Stimulated activated memory B cell treated with anti-CD40 and anti-IgM and Interleukin-4, amounts not matched to agents 10 μg/mL and 1 μg/mL and 100 μg/mL, for 72 hours (primary cell): Measurements from ENCODE around the gene FBN2.

Experiments
- ATAC-seq: fragments of 150-1000 bp; cut with Tn5 transposase; 2 replicates; pipeline ENCODE4 v1.10.0; 2021
- H3K27ac Mint-ChIP-seq: one replicate; pipeline ENCODE4 v1.8.0; 2022; ENCODE audit warnings: mild to moderate bottlenecking, mixed read lengths
- H3K27me3 Mint-ChIP-seq: one replicate; pipeline ENCODE4 v1.8.0; 2022; ENCODE audit warnings: mixed read lengths
- H3K36me3 Mint-ChIP-seq: one replicate; pipeline ENCODE4 v1.8.0; 2022; ENCODE audit warnings: mixed read lengths
- H3K4me1 Mint-ChIP-seq: one replicate; pipeline ENCODE4 v1.8.0; 2022; ENCODE audit warnings: mixed read lengths
- H3K4me3 Mint-ChIP-seq: one replicate; pipeline ENCODE4 v1.8.0; 2022; ENCODE audit warnings: mild to moderate bottlenecking, moderate library complexity, mixed read lengths
- H3K9me3 Mint-ChIP-seq: one replicate; pipeline ENCODE4 v1.8.0; 2022; ENCODE audit warnings: mixed read lengths

FBN2 gene

GRCh38 chr5:128264564-128265360 lies 273.3 kb downstream of the FBN2 start:
- Mint-ChIP-seq H3K27ac (no peak overlapping the region), H3K9me3 (peaks cover 3% of the 10 kb centered on the region), H3K27me3 (no peaks in the 10 kb centered on the region), H3K36me3 (no peaks in the 10 kb centered on the region), H3K4me1 (no peaks in the 10 kb centered on the region), H3K4me3 (no peak overlapping the region)
- ATAC-seq: no peak

- Mint-ChIP-seq H3K9me3 (peaks cover 3% of the 10 kb centered on the region), H3K27me3 (no peaks in the 10 kb centered on the region), H3K4me3 (no peak overlapping the region), H3K4me1 (no peaks in the 10 kb centered on the region), H3K27ac (no peak overlapping the region), H3K36me3 (no peaks in the 10 kb centered on the region)
- ATAC-seq: no peak
Observed at GRCh38 chr5:128263357-128263756, 274.7 kb downstream of the FBN2 start.

- Mint-ChIP-seq H3K27me3 (no peaks in the 10 kb centered on the region), H3K4me1 (no peaks in the 10 kb centered on the region), H3K27ac (no peak overlapping the region), H3K36me3 (no peaks in the 10 kb centered on the region), H3K4me3 (no peak overlapping the region), H3K9me3 (peaks cover 3% of the 10 kb centered on the region)
- no peak for ATAC-seq
Observed at GRCh38 chr5:128262911-128263310, 275.1 kb downstream of the FBN2 start.

GRCh38 chr5:128259607-128260021 lies 278.4 kb downstream of the FBN2 start:
- Mint-ChIP-seq H3K27ac (no peak overlapping the region), H3K4me3 (no peak overlapping the region), H3K36me3 (no peaks in the 10 kb centered on the region), H3K27me3 (no peaks in the 10 kb centered on the region), H3K9me3 (no peaks in the 10 kb centered on the region), H3K4me1 (no peaks in the 10 kb centered on the region)
- ATAC-seq: no peak

GRCh38 chr5:128258372-128258771 lies 279.7 kb downstream of the FBN2 start:
- ATAC-seq: no peak
- Mint-ChIP-seq H3K27me3 (no peaks in the 10 kb centered on the region), H3K4me3 (no peak overlapping the region), H3K36me3 (no peaks in the 10 kb centered on the region), H3K4me1 (no peaks in the 10 kb centered on the region), H3K27ac (no peak overlapping the region), H3K9me3 (no peaks in the 10 kb centered on the region)

GRCh38 chr5:128257076-128257475 lies 281.0 kb downstream of the FBN2 start:
- H3K27me3 Mint-ChIP-seq: no peaks in the 10 kb centered on the region
- H3K4me1 Mint-ChIP-seq: no peaks in the 10 kb centered on the region
- no peak overlapping the region for H3K27ac Mint-ChIP-seq
- ATAC-seq: no peak
- no peaks in the 10 kb centered on the region for H3K9me3 Mint-ChIP-seq
- no peak overlapping the region for H3K4me3 Mint-ChIP-seq
- H3K36me3 Mint-ChIP-seq: no peaks in the 10 kb centered on the region

GRCh38 chr5:128254789-128255188 lies 283.3 kb downstream of the FBN2 start:
- no peak for ATAC-seq
- Mint-ChIP-seq H3K27me3 (no peaks in the 10 kb centered on the region), H3K27ac (no peak overlapping the region), H3K4me1 (no peaks in the 10 kb centered on the region), H3K4me3 (no peak overlapping the region), H3K36me3 (no peaks in the 10 kb centered on the region), H3K9me3 (no peaks in the 10 kb centered on the region)

- Mint-ChIP-seq H3K4me3 (no peak overlapping the region), H3K27ac (no peak overlapping the region), H3K36me3 (no peaks in the 10 kb centered on the region)
Observed at GRCh38 chr5:128253880-128254279, 284.2 kb downstream of the FBN2 start.

GRCh38 chr5:128253161-128253560 lies 284.9 kb downstream of the FBN2 start:
- Mint-ChIP-seq H3K4me3 (no peak overlapping the region), H3K36me3 (no peaks in the 10 kb centered on the region), H3K9me3 (no peaks in the 10 kb centered on the region), H3K4me1 (no peaks in the 10 kb centered on the region), H3K27me3 (no peaks in the 10 kb centered on the region), H3K27ac (no peak overlapping the region)
- no peak for ATAC-seq

More at GRCh38 chr5:128253880-128254279, 284.2 kb downstream of the FBN2 start:
- Mint-ChIP-seq H3K9me3 (no peaks in the 10 kb centered on the region), H3K4me1 (no peaks in the 10 kb centered on the region), H3K27me3 (no peaks in the 10 kb centered on the region)
- ATAC-seq: no peak

GRCh38 chr5:128252756-128253155 lies 285.3 kb downstream of the FBN2 start:
- no peak for ATAC-seq
- Mint-ChIP-seq H3K4me3 (no peak overlapping the region), H3K27ac (no peak overlapping the region), H3K27me3 (no peaks in the 10 kb centered on the region), H3K36me3 (no peaks in the 10 kb centered on the region), H3K9me3 (no peaks in the 10 kb centered on the region), H3K4me1 (no peaks in the 10 kb centered on the region)

GRCh38 chr5:128252196-128252595 lies 285.8 kb downstream of the FBN2 start:
- no peak overlapping the region for H3K4me3 Mint-ChIP-seq
- no peaks in the 10 kb centered on the region for H3K36me3 Mint-ChIP-seq
- no peaks in the 10 kb centered on the region for H3K9me3 Mint-ChIP-seq
- no peak for ATAC-seq
- H3K27me3 Mint-ChIP-seq: no peaks in the 10 kb centered on the region
- H3K27ac Mint-ChIP-seq: no peak overlapping the region
- H3K4me1 Mint-ChIP-seq: no peaks in the 10 kb centered on the region

GRCh38 chr5:128245974-128246373 lies 292.1 kb downstream of the FBN2 start:
- H3K9me3 Mint-ChIP-seq: peaks cover 3% of the 10 kb centered on the region
- H3K4me3 Mint-ChIP-seq: no peak overlapping the region
- no peak for ATAC-seq
- H3K27ac Mint-ChIP-seq: no peak overlapping the region
- no peaks in the 10 kb centered on the region for H3K27me3 Mint-ChIP-seq
- H3K4me1 Mint-ChIP-seq: no peaks in the 10 kb centered on the region
- no peaks in the 10 kb centered on the region for H3K36me3 Mint-ChIP-seq

GRCh38 chr5:128243958-128244582 lies 294.0 kb downstream of the FBN2 start:
- no peak for ATAC-seq
- H3K27me3 Mint-ChIP-seq: peaks cover 5% of the 10 kb centered on the region
- no peaks in the 10 kb centered on the region for H3K36me3 Mint-ChIP-seq
- H3K4me1 Mint-ChIP-seq: no peaks in the 10 kb centered on the region
- no peak overlapping the region for H3K4me3 Mint-ChIP-seq
- no peak overlapping the region for H3K27ac Mint-ChIP-seq
- peaks cover 3% of the 10 kb centered on the region for H3K9me3 Mint-ChIP-seq

GRCh38 chr5:128241051-128241695 lies 296.9 kb downstream of the FBN2 start:
- H3K27ac Mint-ChIP-seq: no peak overlapping the region
- no peak overlapping the region for H3K4me3 Mint-ChIP-seq
- no peaks in the 10 kb centered on the region for H3K36me3 Mint-ChIP-seq
- ATAC-seq: no peak
- peaks cover 10% of the 10 kb centered on the region for H3K27me3 Mint-ChIP-seq
- no peaks in the 10 kb centered on the region for H3K4me1 Mint-ChIP-seq
- H3K9me3 Mint-ChIP-seq: peaks cover 3% of the 10 kb centered on the region

- no peak overlapping the region for H3K27ac Mint-ChIP-seq
- H3K4me1 Mint-ChIP-seq: no peaks in the 10 kb centered on the region
- no peaks in the 10 kb centered on the region for H3K9me3 Mint-ChIP-seq
- no peak for ATAC-seq
- no peak overlapping the region for H3K4me3 Mint-ChIP-seq
- H3K36me3 Mint-ChIP-seq: no peaks in the 10 kb centered on the region
- peaks cover 10% of the 10 kb centered on the region for H3K27me3 Mint-ChIP-seq
Observed at GRCh38 chr5:128237546-128237945, 300.5 kb downstream of the FBN2 start.

- H3K9me3 Mint-ChIP-seq: no peaks in the 10 kb centered on the region
- no peak for ATAC-seq
- peaks cover 10% of the 10 kb centered on the region for H3K27me3 Mint-ChIP-seq
- H3K27ac Mint-ChIP-seq: no peak overlapping the region
- H3K4me1 Mint-ChIP-seq: no peaks in the 10 kb centered on the region
- H3K36me3 Mint-ChIP-seq: no peaks in the 10 kb centered on the region
- H3K4me3 Mint-ChIP-seq: no peak overlapping the region
Observed at GRCh38 chr5:128237000-128237399, 301.0 kb downstream of the FBN2 start.
